SK-N-SH treated with all-trans-retinoic acid at 6 μM for 48 hours (cell line): ENCODE measurements around the gene ALDH1A2.

Source experiments
- ARNTL ChIP-seq: fragments of 450-650 bp; formaldehyde crosslinking; IDR thresholded peaks from 2 replicates; pipeline ENCODE4 v1.5.0; 2020; ENCODE audit warnings: low read depth, mild to moderate bottlenecking, moderate library complexity, borderline replicate concordance
- TCF4 ChIP-seq: fragments of 250-450 bp; sonication (Bioruptor Pico); IDR thresholded peaks from 2 replicates; pipeline ENCODE4 v1.8.0; 2021; ENCODE audit warnings: mild to moderate bottlenecking, moderate library complexity, borderline replicate concordance
- TSHZ2 ChIP-seq: fragments of 250-450 bp; sonication (Bioruptor Pico); IDR thresholded peaks from 2 replicates; pipeline ENCODE4 v1.5.0; 2020; ENCODE audit warnings: mild to moderate bottlenecking, moderate library complexity
- ZFP30 ChIP-seq: fragments of 450-650 bp; formaldehyde crosslinking; IDR thresholded peaks from 2 replicates; pipeline ENCODE4 v1.5.0; 2022; ENCODE audit warnings: mild to moderate bottlenecking, moderate library complexity
- ZNF70 ChIP-seq: fragments of 450-650 bp; formaldehyde crosslinking; IDR thresholded peaks from 2 replicates; pipeline ENCODE4 v1.5.0; 2020; ENCODE audit warnings: mild to moderate bottlenecking, moderate library complexity
- TF ChIP-seq, protein P1 (sequence below): fragments of 250-450 bp; sonication (Bioruptor Pico); IDR thresholded peaks from 2 replicates; pipeline ENCODE4 v1.5.1; 2020; ENCODE audit warnings: low read depth, mild to moderate bottlenecking, moderate library complexity

DNA sequence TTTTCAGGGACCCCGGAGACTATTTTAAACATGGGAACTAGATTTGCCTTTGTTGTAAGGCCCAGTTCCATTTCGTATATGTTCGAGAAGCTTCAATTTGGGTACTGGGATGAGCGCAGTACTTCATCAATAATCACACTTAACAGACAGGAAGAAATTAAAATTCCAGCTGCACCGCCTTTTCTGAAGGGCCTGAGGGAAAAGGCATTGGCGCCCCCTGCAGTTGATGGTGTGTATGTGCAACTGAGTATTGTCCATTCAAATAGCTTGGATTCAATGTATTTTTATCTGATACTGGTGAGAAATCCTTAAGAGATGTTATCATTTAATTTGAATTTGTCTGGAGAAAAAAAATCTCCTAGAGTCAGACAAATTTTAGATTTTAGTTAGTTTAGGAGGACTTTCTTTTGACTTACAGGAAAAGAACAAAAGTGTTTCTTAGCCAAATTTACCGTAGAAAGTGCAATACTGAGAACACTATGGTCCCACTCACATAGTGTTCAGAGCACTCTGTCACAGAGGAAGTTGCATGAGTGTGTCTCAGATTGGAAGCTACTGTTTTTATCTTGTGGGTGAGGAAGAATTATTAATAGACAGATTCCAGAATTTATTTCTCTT is 5.4 kb upstream of the ALDH1A2 start:
- TF ChIP-seq, protein P1, sequence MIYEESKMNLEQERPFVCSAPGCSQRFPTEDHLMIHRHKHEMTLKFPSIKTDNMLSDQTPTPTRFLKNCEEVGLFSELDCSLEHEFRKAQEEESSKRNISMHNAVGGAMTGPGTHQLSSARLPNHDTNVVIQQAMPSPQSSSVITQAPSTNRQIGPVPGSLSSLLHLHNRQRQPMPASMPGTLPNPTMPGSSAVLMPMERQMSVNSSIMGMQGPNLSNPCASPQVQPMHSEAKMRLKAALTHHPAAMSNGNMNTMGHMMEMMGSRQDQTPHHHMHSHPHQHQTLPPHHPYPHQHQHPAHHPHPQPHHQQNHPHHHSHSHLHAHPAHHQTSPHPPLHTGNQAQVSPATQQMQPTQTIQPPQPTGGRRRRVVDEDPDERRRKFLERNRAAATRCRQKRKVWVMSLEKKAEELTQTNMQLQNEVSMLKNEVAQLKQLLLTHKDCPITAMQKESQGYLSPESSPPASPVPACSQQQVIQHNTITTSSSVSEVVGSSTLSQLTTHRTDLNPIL (CRISPR knock-in tag): no peak
- no peak for TF ChIP-seq ZNF70 (CRISPR knock-in tag)
- TF ChIP-seq TSHZ2: no peak
- TF ChIP-seq ZFP30: no peak
- TF ChIP-seq TCF4 (CRISPR knock-in tag): no peak
- TF ChIP-seq ARNTL (CRISPR knock-in tag): no peak
